Tibial nerve (tissue), 4 donors: Measurements from ENCODE around the gene LHFPL3. TPM values are rescaled to one million over a fixed set of nuclear protein-coding genes. Genes with fewer than 3 reads are reported as not detected.

ENCODE experiments used
- DNase-seq, 2 donors: peaks; one replicate each; pipeline ENCODE4 v3.0.0-alpha.2; 2019; ENCODE audit warnings: low spot score in 2 of 2
- H3K27ac ChIP-seq, 4 donors: fragments of 200-600 bp; sonication (generic) in 3 of 4; one replicate each; pipeline ENCODE4 v1.5.1; 2017 to 2019; ENCODE audit warnings: mild to moderate bottlenecking in 1 of 4
- H3K27me3 ChIP-seq, 2 donors: fragments of 200-600 bp; sonication (generic) in 1 of 2; one replicate each; pipeline versions ENCODE4 v1.5.1 to v1.6.0; 2017 to 2019
- H3K36me3 ChIP-seq, 3 donors: fragments of 200-600 bp; sonication (generic); one replicate each; pipeline ENCODE4 v1.5.1; 2018 to 2019
- H3K4me1 ChIP-seq, 4 donors: fragments of 200-600 bp; sonication (generic) in 3 of 4; one replicate each; pipeline ENCODE4 v1.5.1; 2017 to 2019
- H3K4me3 ChIP-seq, 4 donors: fragments of 200-600 bp; sonication (generic) in 3 of 4; one replicate each; pipeline ENCODE4 v1.5.1; 2017 to 2019; ENCODE audit warnings: mild to moderate bottlenecking in 1 of 4, moderate library complexity in 1 of 4
- H3K9me3 ChIP-seq, 4 donors: fragments of 200-600 bp; sonication (generic) in 3 of 4; one replicate each; pipeline ENCODE4 v1.5.1; 2017 to 2019
- CTCF ChIP-seq, 5 experiments: fragments of 200-600 bp in 3 of 5; fragments of 450-650 bp in 2 of 5; sonication (generic) in 3 of 5; IDR thresholded peaks; one replicate each; pipeline ENCODE4 v1.5.1; 2016 to 2019; ENCODE audit warnings: antibody characterized with exemption in 5 of 5, mild to moderate bottlenecking in 3 of 5, moderate library complexity in 2 of 5
- EP300 ChIP-seq, 2 donors: sonication (generic); formaldehyde crosslinking; IDR thresholded peaks; one replicate each; pipeline ENCODE4 v1.6.1; 2017; ENCODE audit warnings: antibody characterized with exemption in 2 of 2, mild to moderate bottlenecking in 1 of 2
- POLR2A ChIP-seq, 2 donors: fragments of 450-650 bp; IDR thresholded peaks; one replicate each; pipeline ENCODE4 v1.6.1; 2017; ENCODE audit warnings: antibody characterized with exemption in 2 of 2, mild to moderate bottlenecking in 2 of 2, moderate library complexity in 2 of 2
- WGBS, 2 donors: methylation state at CpG; one replicate each; pipeline ENCODE4 v1.1.5; 2018; 5-methylcytosine and 5-hydroxymethylcytosine counted together
- total RNA-seq, 4 donors: library from RNA; depleted of rRNA; stranded (reverse); fragments of >200 nt; gene quantifications; one replicate each; pipeline ENCODE4 v1.1.0, GENCODE V29; 2016

Gene LHFPL3
- total RNA-seq, 4 donors from 2014 or later: not detected

- no peak for DNase-seq
- H3K27me3 ChIP-seq: no peaks in the 10 kb centered on the region
- H3K27ac ChIP-seq: no peak overlapping the region
- 62 to 82% methylated on average over 6 of the region's 6 CpGs for WGBS, 2 donors
- no peaks in the 10 kb centered on the region for H3K36me3 ChIP-seq
- no peak for TF ChIP-seq EP300 (IDR thresholded peaks at IDR 0.05)
- TF ChIP-seq CTCF (IDR thresholded peaks at IDR 0.05): no peak
- no peak for TF ChIP-seq POLR2A (IDR thresholded peaks at IDR 0.05)
- no peaks in the 10 kb centered on the region for H3K4me1 ChIP-seq
- H3K4me3 ChIP-seq: no peak overlapping the region
- H3K9me3 ChIP-seq: no peaks in the 10 kb centered on the region
These were observed 24.3 kb downstream of the LHFPL3 start for GRCh38 chr7:104352736-104353135.

GRCh38 chr7:104357166-104357565 is 28.8 kb downstream of the LHFPL3 start:
- no peak for DNase-seq
- WGBS, 2 donors: 83% methylated on average over 4 of the region's 4 CpGs
- Histone ChIP-seq H3K9me3 (no peaks in the 10 kb centered on the region), H3K27me3 (no peaks in the 10 kb centered on the region), H3K27ac (no peak overlapping the region), H3K4me3 (no peak overlapping the region), H3K4me1 (no peaks in the 10 kb centered on the region), H3K36me3 (no peaks in the 10 kb centered on the region)
- TF ChIP-seq CTCF (IDR thresholded peaks at IDR 0.05) (no peak), EP300 (IDR thresholded peaks at IDR 0.05) (no peak), POLR2A (IDR thresholded peaks at IDR 0.05) (no peak)

GRCh38 chr7:104358446-104359132 is 30.2 kb downstream of the LHFPL3 start:
- Histone ChIP-seq H3K4me3 (no peak overlapping the region), H3K36me3 (no peaks in the 10 kb centered on the region), H3K27me3 (no peaks in the 10 kb centered on the region), H3K9me3 (no peaks in the 10 kb centered on the region), H3K27ac (no peak overlapping the region), H3K4me1 (no peaks in the 10 kb centered on the region)
- no peak for TF ChIP-seq EP300 (IDR thresholded peaks at IDR 0.05)
- 46 to 55% methylated on average over 5 of the region's 5 CpGs for WGBS, 2 donors
- DNase-seq: no peak

- Histone ChIP-seq H3K36me3 (no peaks in the 10 kb centered on the region), H3K9me3 (no peaks in the 10 kb centered on the region), H3K27me3 (no peaks in the 10 kb centered on the region), H3K27ac (no peak overlapping the region), H3K4me1 (no peaks in the 10 kb centered on the region), H3K4me3 (no peak overlapping the region)
- no peak for TF ChIP-seq CTCF (IDR thresholded peaks at IDR 0.05)
- TF ChIP-seq EP300 (IDR thresholded peaks at IDR 0.05): no peak
- no peak for TF ChIP-seq POLR2A (IDR thresholded peaks at IDR 0.05)
- DNase-seq: no peak
- 31 to 58% methylated on average over 1 of the region's 1 CpG for WGBS, 2 donors
These were observed 34.4 kb downstream of the LHFPL3 start for GRCh38 chr7:104362756-104363155.

- Histone ChIP-seq H3K27ac (no peak overlapping the region), H3K27me3 (no peaks in the 10 kb centered on the region), H3K4me3 (no peak overlapping the region), H3K4me1 (no peaks in the 10 kb centered on the region), H3K9me3 (no peaks in the 10 kb centered on the region), H3K36me3 (no peaks in the 10 kb centered on the region)
- 86 to 92% methylated on average over 4 to 5 of the region's 5 CpGs for WGBS, 2 donors
- no peak for DNase-seq
- TF ChIP-seq EP300 (IDR thresholded peaks at IDR 0.05) (no peak), CTCF (IDR thresholded peaks at IDR 0.05) (no peak), POLR2A (IDR thresholded peaks at IDR 0.05) (no peak)
These were observed 35.0 kb downstream of the LHFPL3 start for GRCh38 chr7:104363355-104363754.
